HEK293T (cell line): ENCODE measurements around the gene ASB10.

Experiments
- ELF4 ChIP-seq: fragments of 450-650 bp; IDR thresholded peaks from 2 replicates; pipeline ENCODE4 v1.6.1; 2017; ENCODE audit warnings: antibody characterized with exemption
- FOXM1 ChIP-seq: fragments of 450-650 bp; IDR thresholded peaks from 2 replicates; pipeline ENCODE4 v1.6.1; 2017; ENCODE audit warnings: mild to moderate bottlenecking, borderline replicate concordance

- TF ChIP-seq FOXM1 = no peak
- no peak for TF ChIP-seq ELF4
These were observed 4.5 kb upstream of the ASB10 start for GRCh38 chr7:151191544-151191943.
